Measurements from ENCODE around the gene TMEM114.

DNA sequence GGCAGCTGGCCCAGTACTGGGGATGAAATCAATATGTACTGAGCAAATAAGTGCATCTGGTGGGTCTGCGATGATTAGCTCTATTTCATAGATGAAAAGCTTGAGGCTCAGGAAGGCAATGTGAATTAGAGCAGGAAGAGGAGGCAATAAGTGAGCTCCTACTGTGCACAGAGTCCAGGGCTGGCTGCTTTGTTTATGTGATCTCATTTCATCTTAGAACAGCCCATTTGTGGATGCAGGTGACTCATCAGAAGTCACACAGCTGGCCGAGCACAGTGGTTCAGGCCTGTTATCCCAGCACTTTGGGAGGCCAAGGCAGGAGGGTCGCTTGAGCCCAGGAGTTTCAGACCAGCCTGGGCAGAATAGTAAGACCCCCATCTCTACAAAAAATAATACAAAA is 7.1 kb downstream of the TMEM114 start:
- TF ChIP-seq, protein P1, sequence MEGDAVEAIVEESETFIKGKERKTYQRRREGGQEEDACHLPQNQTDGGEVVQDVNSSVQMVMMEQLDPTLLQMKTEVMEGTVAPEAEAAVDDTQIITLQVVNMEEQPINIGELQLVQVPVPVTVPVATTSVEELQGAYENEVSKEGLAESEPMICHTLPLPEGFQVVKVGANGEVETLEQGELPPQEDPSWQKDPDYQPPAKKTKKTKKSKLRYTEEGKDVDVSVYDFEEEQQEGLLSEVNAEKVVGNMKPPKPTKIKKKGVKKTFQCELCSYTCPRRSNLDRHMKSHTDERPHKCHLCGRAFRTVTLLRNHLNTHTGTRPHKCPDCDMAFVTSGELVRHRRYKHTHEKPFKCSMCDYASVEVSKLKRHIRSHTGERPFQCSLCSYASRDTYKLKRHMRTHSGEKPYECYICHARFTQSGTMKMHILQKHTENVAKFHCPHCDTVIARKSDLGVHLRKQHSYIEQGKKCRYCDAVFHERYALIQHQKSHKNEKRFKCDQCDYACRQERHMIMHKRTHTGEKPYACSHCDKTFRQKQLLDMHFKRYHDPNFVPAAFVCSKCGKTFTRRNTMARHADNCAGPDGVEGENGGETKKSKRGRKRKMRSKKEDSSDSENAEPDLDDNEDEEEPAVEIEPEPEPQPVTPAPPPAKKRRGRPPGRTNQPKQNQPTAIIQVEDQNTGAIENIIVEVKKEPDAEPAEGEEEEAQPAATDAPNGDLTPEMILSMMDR (IDR thresholded peaks at IDR 0.05), result no peak
- no peak for TF ChIP-seq EP300 (IDR thresholded peaks at IDR 0.05)
- no peak for TF ChIP-seq POLR2A (IDR thresholded peaks at IDR 0.05)
- TF ChIP-seq POLR2AphosphoS5 (IDR thresholded peaks at IDR 0.05), result no peak

Measured in stomach (tissue), 4 donors.